ENCODE data around the gene CIPC. TPM values are rescaled to one million over a fixed set of nuclear protein-coding genes. Genes with fewer than 3 reads are reported as not detected.

CIPC gene
- polyA plus RNA-seq, 1 donor: 21.3 TPM

- no peak for DNase-seq
These were observed 28.5 kb upstream of the CIPC start for GRCh38 chr14:77069551-77069950.

DNA sequence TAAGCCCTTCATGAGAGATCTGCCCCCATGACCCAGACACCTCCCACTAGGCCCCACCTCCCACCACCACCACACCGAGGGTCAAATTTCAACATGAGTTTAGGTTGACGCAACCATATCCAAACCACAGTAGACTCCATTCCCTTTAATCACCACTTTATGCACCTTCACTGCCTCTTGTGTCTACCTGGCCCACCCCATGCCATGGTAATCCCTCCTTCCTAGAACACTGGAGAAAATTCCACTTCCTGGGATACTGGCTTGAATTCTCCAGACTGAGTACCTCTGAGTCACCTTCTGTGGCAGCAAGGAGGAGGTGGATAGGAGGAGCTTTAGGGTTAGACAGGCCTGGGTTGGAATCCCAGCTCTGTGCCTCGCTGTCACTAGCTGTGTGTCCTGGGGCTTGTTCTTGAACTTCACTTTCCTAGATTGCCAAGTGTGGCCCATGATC lies 26.1 kb upstream of the CIPC start:
- DNase-seq: no peak

DNA sequence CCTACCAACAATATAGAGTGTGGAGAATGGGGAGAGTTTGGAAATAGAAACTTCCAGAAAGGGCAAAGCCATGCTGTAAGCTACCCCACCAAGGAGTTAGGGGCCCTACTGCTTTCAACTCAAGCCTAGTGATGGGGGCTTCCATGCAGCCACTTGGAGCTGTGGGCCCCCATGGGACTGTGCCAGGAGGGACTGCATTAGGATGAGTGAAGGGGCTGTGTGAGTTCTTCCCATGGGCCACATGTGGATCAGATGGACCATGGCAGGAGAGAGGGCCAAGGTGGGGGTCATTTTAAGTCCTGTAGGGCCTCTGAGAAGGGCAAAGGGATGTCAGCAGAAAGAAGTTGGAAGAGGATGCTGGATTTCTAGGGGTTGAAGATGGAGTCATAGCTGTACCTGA lies 23.1 kb upstream of the CIPC start:
- DNase-seq: no peak

DNA sequence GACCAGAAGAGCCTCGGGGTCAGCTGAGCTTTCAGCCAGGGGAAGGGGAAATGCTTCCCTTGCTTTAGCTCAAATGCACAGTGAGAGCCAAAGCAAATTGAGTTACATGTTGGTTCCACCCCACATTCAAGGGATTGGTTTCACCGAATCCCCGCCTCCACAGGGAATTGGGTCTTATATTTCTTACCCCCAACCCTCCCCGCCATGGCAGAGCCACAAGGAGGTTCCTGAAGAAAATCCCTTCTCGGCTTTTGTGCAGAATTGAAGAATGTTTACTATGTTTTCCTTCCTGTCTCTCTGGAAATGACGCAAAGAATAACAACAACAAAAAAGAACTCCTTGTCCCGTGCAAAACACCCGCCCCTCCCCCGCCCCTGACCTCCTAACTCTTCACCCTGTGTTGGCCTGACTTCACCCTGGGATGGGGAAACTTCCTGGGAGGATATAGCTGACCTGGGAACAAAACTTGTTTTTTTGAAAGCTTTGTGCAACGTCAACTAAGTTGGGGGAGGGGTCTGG lies 21.9 kb upstream of the CIPC start:
- peak; percentile 55 for DNase-seq

DNA sequence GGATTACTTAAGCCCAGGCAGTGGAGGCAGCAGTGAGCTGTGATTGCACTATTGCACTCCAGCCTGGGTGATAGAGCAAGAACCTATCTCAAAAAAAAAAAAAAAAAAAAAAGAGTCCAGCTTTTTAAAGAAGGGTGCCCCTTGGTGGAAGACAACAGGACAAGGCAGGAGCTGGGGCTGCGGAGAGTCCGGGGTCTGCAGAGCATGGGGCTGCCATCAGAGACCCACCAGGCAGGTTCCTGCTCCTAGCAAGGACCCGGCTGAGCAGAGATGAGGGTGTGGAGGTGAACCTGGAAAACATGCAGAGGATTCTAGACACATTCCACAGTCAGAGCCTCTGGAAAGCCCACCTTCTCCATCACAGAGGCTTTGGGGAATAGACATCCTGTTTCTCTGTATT lies 21.0 kb upstream of the CIPC start:
- no peak for DNase-seq

DNA sequence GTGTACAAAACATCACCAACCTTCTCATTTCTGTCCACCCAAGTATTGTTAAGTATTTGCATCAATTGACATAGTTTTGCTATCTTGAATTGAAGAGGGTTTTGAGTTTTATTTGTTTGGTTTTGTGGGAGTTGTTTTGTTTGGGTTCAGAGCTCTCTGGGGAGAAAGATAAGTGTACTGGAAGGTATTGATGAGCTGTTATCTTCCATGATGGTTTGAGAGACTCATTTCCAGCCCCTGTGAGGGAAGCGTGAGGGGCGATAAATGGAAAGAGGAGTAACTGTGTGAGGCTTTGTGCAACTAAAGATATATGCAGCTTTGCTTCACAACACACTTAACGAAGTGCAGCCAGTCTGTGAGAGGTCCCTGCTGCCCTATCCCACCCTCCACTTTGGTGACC lies 15.7 kb upstream of the CIPC start:
- DNase-seq: no peak

GRCh38 chr14:77083082-77083481 lies 15.0 kb upstream of the CIPC start:
- DNase-seq: no peak

DNA sequence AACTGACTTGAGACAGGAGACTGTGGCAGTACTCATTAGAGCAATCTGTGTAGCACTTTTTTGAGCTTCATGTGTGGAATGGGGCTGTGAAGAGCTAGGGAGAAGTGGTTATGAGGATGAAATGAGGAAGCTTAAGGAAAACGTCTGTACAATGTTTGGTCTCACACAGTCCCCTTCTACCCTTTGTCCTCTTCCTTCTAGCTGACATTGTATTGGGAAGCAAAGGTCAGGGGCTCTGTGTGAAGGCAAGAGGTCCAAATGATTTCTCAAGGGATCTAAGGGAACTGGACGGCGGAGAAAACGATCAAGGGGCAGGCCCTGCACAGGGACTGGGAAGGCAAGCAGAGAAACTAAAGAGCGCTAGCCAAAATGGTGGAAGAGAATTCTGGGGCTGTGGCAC lies 13.1 kb upstream of the CIPC start:
- no peak for DNase-seq

DNA sequence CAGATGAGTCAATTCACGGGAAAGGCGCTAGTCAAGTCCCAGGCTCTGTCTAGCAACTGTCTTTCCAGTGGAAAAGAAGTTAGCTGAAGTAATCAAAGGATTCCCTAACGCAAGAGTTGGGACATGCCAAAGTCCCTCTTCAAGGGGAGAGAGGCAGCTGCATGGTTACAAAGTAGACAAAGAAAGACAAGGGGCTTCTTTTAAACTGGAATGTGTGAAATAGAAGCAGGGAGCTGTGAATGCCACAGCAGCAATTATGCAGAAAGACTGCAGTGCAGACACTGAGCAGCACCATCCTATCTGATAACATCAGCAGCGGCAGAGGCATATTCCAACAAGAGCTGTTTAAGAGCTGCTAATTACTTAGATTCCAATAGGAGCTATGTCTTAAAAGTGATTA lies 12.5 kb upstream of the CIPC start:
- no peak for DNase-seq

DNA sequence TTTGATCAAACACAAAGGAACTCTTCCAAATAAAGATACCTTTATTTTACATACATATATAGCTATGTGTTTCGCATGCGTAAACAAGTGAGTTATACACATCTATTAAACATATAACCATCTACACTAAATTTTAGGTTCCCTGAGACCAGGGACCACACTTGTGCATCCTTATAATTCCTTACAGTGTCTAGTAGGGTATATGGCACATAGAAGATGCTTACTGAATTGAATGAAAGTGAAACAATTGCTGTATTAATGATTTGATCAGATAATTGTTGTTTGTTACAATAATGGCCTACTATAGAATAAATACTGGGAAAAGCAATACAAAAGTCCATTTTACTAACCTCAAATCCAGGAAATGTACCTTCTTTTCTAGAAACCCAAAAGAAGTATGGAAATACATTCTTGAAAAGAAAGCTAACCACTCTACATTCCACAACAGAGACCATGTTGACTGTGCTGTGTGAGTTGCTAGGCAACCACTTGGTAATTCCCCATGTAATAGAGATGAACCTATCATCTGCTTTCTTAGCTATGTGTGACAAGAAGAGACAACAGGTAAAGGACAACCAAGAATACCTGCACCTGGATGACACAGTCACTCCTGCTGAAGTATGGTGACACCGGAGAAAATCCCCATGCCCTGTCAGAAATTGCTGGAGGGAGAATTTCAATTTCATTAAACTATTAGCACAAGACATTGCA lies 11.9 kb upstream of the CIPC start:
- no peak for DNase-seq

- no peak for DNase-seq
These were observed 11.1 kb upstream of the CIPC start for GRCh38 chr14:77086951-77087350.

- no peak for DNase-seq
These were observed 10.4 kb upstream of the CIPC start for GRCh38 chr14:77087631-77088030.

GRCh38 chr14:77088219-77088618 lies 9.8 kb upstream of the CIPC start:
- no peak for DNase-seq

GRCh38 chr14:77088645-77089044 lies 9.4 kb upstream of the CIPC start:
- DNase-seq: no peak

GRCh38 chr14:77091518-77091917 lies 6.5 kb upstream of the CIPC start:
- no peak for DNase-seq

GRCh38 chr14:77092676-77093075 lies 5.4 kb upstream of the CIPC start:
- DNase-seq: no peak

- peak; percentile 72 for DNase-seq
These were observed 3.3 kb upstream of the CIPC start for GRCh38 chr14:77094672-77095284.

DNA sequence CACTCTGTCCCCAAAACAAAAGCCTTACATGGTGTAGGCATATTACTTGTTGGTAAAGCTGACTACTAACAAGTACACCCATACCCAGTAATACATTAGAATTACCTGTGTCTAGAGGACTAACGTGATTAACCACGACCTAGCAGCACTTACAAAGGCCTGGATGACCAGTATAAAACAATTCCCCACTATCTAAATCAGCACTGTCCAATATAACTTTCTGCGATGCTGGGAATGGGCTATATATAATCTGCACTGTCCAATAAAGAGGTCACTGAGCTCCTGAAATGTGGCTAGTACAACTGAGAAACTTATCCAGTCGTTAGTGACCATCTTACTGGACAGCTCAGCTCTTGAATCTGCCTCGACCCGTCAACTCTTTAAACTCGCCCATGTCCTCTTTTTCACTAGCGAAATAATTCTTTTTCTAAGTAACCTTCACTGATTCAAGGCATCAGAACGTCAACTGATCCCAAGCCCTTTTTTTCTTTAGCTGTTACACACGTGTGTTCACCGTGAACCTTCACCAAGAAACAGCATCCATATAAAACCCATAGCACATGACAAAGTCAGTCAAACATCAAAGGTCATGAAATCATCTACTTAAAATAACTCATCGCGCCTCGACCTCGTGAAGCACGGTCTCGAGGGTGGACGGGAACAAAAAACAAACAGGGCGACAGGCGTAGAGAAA lies 905 bp upstream of the CIPC start:
- no peak for DNase-seq

DNA sequence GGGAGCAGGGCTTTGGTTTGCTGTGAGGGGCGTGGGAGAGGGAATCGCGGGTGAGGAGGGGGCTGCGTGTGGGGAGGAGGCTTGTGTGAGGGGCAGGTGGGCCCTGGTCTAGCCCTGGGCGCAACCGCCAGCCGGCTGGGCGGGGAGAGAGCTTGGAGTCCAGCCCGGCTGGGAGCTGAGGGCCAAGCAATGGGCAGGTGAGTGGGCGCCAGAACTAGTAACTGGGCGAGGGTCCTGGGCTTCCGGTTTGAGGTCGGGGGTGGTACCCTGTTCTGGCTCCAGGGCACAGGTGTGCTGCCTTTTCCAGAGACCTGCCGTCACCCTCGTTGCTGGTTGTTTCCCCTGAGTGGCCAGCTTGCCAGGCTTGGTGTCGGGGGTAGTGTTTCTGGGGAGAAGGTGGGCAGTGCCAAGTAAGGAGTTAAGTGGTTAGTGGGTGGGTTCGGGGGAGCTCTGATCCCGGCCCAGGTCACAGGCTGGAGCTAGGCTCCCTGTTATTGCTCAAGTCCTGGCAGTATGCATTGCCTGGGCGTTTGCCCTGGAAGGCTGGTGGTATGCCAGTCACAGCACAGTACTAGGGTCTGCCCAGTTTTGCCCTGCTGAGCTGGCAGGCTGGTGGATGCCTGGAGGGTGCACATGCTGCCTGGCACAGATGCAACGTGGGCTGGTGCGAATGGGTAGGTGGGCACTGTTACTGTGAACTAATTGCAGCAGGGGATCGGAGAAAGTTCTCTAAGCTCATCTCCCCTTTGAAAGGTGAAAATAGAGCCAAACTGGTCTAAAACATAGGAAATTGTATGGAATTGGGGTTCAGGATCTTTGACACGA lies 683 bp downstream of the CIPC start:
- DNase-seq: peak; percentile 29

DNA sequence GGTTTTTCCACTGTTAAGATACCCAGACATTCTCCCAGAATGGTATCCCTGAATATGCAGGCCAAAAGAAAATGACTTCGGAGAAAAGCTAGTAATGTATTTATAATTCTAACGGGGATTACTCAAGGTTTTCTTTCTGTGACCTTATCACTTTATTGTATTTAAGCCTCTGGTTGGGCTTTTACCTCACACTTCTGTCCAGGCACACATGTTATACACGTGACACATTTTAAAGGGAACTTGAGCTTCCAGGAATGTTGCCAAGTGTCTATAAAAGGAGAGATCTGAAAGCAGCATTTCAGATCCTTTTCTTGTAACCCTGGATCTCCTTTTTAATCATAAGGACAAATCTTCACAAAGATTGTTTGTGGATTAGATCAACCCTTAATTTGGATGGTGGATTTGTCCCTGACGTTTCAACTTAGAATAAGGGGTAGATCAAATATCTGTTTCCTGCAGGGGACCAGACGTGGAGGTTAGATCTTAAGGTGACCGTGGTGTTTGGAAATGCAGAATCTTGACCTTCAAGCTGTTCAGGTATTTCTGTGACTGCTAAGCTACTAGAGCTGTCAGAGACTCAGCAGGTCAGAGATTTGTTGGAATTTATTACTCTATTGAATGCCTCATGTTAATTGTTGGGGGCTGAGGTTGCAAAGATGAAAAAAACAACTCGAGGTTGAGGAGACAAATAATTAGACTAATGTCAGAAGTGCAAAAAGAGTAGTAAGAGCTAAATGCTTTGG lies 1.5 kb downstream of the CIPC start:
- peak; percentile 54 for DNase-seq

GRCh38 chr14:77100961-77101360 lies 2.9 kb downstream of the CIPC start:
- DNase-seq: no peak

DNA sequence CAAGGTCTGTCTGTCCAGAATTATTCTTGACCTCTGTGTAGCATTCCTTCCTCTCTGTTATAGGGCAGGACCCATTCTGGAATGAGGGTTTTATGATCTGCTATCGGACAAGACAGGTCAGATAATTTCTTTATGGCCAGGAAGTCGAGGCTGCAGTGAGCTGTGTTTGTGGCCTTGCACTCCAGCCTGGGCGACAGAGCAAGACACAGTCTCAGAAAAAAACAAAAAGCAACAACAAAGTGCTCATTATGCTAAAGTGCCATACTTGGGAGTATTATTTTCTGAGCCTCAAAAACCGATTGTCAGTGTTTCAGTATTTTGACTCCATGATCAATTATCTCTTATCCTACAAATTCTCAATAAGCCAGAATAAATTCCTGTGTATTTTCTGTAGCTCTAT lies 4.1 kb downstream of the CIPC start:
- no peak for DNase-seq

All from hindlimb muscle (tissue), 1 donor.